GM12892 (cell line): ENCODE results near the gene RDH8.

Experiments used
- POLR2A ChIP-seq: IDR thresholded peaks from 2 replicates; pipeline ENCODE4 v1.6.1; 2011; ENCODE audit warnings: low read depth, low read length, control low read depth
- POLR2AphosphoS5 ChIP-seq: IDR thresholded peaks from 2 replicates; pipeline ENCODE4 v1.6.1; 2011; ENCODE audit warnings: low read depth, low read length, control low read depth

- TF ChIP-seq POLR2A (no peak), POLR2AphosphoS5 (no peak)
Measured at GRCh38 chr19:10019246-10019645, 6.0 kb downstream of the RDH8 start.
